Stimulated activated CD8-positive, alpha-beta memory T cell treated with anti-CD3 and anti-CD28 coated beads, Interleukin-12 subunit alpha, Interleukin-12 subunit beta, amount 100 ng/mL, for 1 hour (primary cell): Measurements from ENCODE around the gene CTNNBL1.
"Not testable (repeated sequence)": the region's sequence is repeated elsewhere in the genome, so short reads cannot be mapped to it uniquely, and the experiment has no call there.

Experiments
- DNase-seq: peaks from one replicate; pipeline ENCODE4 v3.0.0-alpha.2; 2020; ENCODE audit warnings: low read depth

Gene CTNNBL1, protein sequence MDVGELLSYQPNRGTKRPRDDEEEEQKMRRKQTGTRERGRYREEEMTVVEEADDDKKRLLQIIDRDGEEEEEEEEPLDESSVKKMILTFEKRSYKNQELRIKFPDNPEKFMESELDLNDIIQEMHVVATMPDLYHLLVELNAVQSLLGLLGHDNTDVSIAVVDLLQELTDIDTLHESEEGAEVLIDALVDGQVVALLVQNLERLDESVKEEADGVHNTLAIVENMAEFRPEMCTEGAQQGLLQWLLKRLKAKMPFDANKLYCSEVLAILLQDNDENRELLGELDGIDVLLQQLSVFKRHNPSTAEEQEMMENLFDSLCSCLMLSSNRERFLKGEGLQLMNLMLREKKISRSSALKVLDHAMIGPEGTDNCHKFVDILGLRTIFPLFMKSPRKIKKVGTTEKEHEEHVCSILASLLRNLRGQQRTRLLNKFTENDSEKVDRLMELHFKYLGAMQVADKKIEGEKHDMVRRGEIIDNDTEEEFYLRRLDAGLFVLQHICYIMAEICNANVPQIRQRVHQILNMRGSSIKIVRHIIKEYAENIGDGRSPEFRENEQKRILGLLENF

DNA sequence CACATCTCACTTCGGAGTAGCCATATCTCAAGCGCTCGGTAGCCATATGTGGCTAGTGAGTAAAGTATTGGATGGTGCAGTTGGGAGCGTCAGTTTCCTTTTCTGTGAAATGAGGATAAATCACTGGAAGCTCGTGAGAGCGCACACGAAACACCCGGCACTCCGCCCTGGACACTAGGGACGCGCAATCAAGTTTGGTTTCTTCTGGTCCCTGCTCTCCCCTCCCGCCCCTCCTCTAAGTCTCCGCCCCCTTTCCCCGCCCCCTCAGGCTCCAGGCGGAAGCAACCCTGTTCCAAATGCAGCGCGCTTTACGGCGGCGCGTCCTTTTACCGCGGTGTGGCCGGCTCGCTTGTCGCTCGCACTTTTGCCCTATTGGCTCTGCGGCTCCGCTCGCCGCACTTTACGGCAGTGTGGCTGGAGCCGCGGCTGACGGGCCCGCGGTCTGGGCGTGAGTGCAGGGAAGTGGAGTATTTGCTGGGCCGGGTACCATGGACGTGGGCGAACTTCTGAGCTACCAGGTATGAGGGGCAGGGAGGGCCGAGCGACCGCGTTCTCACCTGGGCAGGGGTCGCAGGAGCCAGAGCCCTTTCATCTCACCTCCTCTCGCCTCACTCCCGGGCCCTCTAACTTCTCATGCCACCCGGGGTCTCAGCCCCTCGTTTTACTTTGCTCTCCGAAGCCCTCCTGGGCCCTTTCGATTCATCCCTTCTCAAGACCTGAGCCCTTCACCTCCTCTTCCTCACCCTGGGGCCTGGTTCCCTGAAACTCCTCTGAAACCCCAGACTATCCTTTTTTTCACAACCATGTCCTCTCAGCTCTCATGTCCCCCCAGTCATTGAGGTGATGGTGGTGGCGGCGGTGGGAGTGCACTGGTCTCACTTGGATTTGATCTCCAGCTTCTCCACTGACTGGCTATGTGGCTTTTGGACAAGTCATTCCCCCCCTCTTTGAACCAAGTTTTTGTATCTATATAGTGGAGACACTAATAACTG, at the start of gene CTNNBL1:
TSS of gene CTNNBL1 (plus strand) at position 396 of the 992 bp plus-strand sequence. CDS start at position 489, 93 bp downstream.
- peak; percentile 93 for DNase-seq

DNA sequence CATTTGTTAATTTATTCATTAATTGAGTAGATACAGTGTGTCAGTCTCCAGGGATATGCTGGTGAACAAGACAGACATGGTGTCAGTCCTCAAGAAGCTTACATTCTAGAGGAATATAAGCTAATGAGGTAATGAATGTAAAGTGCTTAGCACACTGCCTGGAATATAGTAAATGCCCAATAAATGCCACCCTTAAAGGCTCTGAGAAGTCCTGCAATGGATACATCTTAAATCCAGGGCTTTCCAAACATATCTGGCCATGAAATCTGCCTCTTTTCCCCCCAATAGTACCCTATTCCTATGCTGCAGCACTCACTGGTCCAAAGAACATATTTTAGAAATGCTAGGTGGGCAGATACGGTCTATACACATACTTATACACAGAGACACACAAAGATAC, 49.2 kb upstream of the CTNNBL1 start:
- DNase-seq = no peak

DNA sequence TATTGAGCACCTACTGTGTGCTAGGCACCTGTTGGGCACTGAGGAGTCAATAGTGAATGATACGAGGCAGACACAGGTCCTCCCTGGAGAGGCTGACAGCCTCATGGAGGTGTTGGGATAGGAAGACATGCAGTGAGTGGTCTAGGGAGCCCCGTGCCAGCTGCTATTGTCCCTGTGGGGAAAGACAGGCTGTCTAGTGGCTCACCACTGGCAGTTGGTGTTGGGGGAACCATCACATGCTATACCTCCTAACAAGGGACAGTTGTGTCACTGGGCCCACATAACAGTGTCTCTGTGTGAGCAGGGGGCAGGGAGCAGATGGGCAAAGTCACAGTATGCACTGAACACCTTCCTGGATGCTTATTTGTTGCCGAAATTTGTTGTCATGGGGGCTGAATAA, 45.9 kb upstream of the CTNNBL1 start:
- no peak for DNase-seq

DNA sequence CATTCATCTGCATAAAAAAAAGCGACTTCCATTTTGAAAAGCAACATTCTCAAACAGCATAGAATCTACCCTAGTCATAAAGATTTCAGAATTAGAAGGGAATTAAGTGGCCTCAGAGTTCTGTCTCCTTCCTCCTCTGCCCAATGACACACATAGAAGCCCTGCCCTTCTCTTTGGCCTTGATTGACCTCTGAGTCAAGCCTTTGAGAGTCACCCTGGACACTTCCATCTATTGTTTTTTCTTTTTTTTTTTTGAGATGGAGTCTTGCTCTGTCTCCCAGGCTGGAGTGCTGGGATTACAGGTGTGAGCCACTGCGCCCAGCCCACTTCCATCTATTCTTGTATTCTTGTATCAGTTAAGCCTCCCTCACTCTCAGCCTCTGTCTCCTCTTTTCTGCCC, 44.8 kb upstream of the CTNNBL1 start:
- no peak for DNase-seq

DNA sequence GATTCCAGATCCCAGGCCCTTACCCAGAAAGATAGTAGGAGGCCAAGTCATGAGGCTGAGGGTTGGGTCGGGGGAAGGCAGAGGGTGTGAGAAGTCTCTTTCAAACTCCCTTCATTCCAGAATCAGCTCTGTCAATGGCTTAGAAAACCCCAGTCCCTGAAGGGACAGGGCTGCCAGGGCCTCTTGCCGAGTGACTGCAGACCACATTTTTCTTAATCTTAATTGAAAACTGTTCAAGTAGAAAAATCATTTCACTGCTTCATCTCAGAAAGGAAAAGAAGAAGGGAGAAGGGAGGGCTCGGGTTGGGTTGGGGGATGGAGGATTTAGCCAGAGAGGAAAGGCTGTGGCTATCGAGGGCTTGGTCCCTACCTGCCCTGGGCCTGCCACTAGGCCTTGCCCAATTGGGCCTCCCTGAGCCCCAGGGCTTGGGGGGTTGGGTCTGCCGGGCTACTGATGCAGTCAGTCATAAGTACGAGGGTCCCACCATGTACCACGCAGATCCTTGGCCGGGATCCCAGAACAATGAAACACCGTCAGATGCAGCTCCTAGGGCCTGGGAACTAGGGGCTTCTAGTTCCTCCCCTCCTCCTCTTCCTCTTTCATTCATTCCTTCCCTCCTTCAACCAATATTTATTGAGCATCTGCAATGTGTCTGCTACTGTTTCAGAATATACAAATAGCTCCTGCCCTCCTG, 44.0 kb upstream of the CTNNBL1 start:
- no peak for DNase-seq

DNA sequence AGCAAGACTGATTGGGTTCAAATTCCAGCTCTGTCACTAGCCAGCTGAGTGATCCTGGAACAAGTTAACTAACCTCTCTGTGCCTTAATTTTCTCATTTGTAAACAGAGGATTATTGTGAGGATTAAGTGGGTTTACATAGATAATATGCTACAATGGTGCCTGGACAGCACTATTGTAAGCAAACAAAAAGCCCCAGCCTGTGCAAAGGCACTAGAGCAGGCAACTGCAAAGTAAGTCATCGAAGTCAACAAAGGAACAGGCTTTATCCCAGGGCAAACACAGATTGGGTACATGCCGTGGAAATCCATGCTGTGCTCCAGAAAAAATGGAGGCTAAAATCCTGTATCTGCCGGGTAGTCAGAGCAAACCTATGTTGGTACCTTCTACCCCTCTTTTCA, 43.2 kb upstream of the CTNNBL1 start:
- DNase-seq = no peak

DNA sequence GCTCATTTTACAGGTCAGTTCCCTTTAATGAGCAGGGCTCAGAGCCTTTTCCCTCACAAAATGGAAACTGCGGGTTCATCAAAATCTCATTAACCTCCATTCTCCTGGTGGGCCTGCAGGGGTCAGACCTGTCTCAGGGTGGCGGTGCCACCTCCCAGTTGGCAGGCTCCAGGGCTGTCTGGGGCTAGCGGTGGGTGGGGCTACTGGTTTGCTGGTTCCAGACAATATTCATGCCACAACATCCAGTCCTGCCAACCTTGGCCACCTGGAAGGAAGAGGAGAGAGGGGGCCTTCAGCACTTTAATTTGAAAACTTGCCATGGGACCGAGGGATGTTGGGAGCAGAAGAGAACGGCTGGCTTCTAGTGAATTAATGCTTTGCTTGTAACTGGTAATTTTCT, 41.9 kb upstream of the CTNNBL1 start:
- no peak for DNase-seq

DNA sequence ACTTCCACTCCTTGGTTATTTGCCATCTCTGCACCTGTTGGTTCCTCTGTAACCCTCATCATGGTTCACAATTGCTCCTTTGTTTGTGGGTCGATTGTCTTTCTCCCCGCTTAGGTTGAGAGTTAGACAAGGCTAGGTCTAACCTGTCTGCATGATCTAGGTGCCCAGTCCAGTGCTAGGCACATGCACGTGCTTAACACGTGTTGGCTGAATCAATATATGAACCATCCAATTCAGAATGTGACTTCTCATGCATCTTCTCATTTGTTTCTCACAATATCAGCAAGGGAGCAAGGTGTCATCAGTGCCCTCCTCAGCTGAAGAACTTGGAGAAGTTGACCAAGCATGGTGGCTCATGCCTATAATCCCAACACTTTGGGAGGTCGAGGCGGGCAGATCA, 36.9 kb upstream of the CTNNBL1 start:
- DNase-seq = no peak

DNA sequence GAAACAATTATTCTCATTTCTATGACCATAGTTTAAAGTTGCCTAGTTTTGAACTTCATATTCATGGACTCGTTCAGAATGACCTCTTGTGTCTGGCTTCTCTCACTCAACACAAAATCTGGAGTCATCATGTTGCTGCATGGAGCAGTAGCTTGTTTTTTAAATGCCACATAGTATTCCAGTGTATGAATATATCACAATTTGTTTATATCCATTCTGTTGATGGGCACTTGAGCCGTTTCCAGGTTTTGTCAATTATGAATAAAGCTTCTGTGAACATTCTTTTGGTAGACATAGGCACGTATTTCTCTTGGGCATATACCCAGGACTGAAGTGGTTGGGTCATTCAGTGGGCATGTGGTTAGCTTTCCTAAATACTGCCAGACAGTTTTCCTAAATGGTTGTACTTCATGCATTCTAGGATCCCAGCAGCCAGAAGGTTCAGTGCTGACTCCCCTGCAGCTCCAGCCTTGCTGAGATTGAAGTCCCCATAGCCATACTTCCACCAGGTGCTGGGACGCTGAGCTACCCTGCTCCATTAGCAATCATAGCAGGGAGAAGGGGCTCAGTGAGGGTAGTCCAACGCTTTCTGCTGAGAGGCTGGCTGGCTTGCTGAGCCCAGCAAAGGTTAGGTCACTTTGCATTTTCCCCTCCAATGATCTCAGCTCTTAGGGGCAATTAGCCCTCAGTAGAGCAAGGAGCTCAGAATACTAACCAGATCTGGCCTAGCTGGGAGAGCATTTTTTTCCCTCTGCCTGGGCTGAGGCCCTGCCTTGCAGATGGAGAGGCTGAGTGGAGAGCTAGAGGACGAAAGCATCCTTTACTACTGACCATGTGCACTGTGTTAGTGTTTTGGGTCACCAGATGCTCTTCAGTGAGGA, 35.7 kb upstream of the CTNNBL1 start:
- no peak for DNase-seq

DNA sequence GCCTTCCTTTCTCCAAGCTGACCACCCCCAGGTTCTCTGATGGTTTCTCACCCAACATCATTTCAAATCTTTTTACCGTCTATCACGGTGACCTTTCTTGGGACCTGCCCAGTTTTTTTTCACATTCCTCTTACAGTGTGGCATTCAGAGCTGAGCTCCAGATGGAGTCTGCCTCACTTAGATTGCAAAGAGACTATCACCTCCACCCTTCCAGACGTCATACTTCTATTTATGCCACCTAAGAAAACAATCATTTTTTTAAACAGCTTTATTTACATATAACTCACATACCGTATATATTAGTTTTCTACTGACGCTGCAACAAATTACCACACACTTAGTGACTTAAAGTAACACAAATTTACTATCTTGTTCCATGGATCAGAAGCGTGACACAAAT, 32.3 kb upstream of the CTNNBL1 start:
- DNase-seq = no peak

DNA sequence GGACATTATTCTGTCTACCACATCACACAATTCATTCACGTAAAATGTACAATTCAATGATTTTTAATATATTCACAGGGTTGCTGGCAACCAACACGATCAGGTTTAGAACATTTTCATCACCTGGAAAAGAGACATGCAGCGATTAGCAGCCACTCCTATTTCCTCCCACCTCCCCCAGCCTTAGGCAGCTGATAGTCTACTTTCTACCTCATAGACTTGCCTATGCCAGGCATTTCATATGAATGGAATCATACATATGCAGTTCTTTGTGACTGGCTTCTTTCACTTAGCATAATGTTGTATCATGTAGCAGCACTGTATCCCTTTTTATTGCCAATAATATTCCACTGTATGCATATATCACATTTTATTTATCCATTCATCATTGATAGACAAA, 31.5 kb upstream of the CTNNBL1 start:
- no peak for DNase-seq

DNA sequence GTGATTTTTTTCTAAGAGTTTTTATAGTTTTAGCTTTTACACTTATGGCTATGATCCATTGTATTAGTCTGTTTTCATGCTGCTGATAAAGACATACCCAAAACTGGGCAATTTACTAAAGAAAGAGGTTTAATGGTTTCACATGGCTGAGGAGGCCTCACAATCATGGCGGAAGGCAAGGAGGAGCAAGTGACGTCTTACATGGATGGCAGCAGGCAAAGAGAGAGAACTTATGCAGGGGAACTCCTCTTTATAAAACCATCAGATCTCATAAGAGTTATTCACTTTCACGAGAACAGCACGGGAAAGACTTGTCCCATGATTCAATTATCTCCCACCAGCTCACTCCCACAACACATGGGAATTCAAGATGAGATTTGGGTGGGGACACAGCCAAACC, 29.2 kb upstream of the CTNNBL1 start:
- DNase-seq = not testable (repeated sequence)

DNA sequence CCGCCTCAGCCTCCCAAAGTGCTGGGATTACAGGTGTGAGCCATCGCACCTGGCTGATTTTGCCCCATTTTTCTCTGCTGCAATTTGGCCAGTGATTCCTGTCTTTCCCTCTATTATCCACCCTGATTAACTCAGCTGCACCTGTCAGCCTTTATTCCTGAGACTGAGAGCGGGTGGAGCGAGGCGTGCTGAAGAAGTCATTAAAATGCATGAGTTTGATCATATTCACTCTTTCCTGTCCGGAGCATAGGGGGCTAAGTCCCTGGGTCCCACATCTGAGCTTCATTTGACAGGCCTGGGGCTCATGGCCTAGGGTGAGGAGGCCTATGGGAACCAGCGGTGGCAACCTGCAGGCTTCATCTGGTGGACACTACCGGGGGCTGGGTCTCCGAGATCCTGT, 25.7 kb upstream of the CTNNBL1 start:
- DNase-seq = no peak

DNA sequence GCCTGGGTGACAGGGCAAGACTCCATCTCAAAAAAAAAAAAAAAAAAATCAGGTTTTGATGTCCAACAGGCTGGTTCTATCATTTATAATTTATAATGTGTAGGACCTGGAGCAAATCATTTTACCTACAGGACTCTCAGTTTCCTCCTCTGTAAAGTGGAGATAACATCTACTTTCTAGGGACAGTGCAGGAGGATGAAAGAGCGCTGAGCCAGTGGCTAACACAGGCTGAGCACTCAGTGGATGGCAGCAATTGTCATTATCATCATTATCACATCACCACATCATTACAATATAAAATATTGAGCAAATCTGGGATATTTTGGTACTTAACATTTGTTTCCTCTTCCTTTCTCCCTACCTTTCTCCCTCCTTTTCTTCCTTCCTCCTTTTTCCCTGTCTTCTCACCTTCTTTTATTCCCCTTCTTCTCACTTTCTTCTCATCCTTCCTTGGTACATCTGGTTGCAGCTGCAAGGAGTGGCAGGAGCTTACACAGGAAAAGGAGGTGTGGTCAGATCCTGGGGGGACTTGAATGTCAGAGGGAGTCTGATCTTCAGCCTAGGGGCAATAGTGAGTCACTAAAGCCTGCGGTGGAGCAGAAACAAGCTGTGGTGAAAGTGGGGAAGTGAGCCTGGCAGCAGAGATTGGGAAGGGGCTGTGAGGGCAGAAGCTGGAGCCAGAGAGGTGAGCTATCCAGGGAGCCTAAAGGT, 24.6 kb upstream of the CTNNBL1 start:
- DNase-seq = no peak

DNA sequence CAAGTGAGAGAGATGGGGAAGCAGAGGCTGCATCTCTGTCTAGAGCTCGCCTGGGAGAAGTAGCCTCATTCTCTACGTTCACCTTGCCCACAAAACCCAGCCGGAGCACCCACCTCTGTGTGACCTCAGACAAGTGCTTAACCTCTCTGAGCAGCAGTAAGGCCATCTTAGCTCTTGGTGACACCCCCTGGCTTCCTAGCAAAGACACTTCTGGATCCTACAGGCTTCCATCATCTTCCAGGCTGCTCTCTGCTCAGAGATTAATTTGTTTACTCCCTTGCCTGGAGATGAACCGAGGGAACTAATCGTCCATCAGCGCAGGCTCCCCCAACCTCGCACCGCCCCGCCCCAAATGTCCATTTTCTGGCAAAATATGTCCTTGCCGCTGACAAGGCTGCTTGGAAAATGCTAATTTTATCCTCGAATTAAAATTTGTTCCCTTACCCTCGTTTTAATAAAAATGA, 24.0 kb upstream of the CTNNBL1 start:
- no peak for DNase-seq

DNA sequence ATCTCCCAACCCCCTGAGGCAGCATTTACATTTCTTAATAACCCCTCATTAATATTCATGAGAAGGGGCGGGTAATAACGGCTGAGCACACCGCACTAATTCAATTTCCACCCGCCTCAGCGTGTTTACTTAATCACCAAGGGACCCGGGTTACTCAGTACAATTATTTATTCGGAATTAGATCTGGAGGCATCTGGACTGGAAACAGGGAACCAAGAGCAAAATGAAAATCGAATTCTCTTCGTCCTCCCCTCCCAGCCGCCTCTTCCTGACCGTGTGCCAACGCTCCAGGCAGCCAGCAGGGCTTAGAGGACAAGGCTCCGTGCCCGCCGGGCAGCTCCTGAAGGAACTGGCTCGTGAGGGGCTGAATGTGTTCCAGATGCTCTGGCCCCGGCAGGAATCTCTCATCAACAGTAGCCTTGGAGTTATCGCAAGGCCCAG, 23.5 kb upstream of the CTNNBL1 start:
- no peak for DNase-seq

DNA sequence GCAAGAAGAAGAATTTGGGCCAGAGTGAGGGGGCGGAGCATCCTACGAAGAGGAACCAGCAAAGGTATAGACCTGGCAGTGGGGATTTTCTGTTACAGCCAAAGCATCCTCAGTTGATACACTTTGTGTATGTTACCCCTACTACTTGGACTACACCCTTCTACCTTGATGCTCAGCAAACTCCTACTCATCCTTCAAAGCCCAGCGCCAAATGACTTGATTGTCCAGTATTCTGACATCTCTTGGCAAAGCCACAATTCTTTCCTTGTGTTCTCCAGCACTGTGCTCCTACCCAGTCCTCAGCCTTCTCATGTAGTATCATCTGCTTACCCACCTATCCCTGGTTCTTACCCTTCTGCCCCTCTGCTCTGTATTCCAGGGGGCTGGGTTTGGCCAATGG, 21.7 kb upstream of the CTNNBL1 start:
- DNase-seq = no peak

DNA sequence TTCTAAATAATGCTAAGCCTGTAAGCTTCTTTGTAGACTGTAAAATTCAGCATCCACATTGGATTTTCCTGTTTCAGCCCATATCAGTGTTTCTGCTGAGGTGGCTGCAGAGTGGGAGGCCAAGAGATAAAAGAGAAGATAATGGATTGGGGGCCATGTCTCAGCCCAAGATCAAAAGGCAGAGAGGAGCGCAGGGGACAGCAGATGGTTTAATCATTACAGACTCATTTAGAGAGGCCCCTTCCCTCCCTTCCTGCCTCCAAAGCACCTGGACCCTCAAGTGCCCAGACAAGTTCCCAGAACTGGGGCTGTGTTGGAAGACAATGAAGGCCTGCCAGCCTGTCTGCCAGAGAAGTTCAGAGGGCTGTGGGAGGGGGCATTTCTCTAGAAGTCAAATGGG, 20.4 kb upstream of the CTNNBL1 start:
- no peak for DNase-seq

DNA sequence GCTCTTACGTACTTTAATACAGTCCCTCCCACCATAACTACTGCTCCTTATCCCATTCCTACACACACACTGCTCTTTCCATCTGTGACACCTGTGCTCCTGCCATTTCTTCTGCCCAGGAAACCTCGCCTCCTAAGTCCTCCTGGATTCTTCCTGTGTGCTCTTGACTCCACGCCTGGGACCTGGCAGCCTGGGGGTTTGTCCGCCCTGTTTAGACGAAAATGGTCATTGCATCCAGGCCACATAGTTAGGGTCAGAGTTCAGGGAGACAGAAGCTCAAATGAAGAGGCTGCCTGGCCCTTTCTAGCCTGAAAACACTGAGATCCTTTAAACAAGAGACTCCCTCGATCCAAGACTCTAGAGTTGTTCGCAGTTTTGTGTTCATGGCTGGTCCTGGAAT, 17.4 kb upstream of the CTNNBL1 start:
- DNase-seq = no peak
